GM21786 (cell line): ENCODE data around the gene RELCH.

Experiments
- ATAC-seq: cut with Tn5 transposase; IDR thresholded peaks from one replicate; pipeline ENCODE4 v1.9.1; 2021; ENCODE audit not compliant: unreplicated experiment

Gene RELCH

GRCh38 chr18:62321201-62321600 lies 134.1 kb downstream of the RELCH start:
- no peak for ATAC-seq

GRCh38 chr18:62323483-62324180 lies 136.6 kb downstream of the RELCH start:
- no peak for ATAC-seq

GRCh38 chr18:62324181-62324828 lies 137.2 kb downstream of the RELCH start:
- no peak for ATAC-seq

DNA sequence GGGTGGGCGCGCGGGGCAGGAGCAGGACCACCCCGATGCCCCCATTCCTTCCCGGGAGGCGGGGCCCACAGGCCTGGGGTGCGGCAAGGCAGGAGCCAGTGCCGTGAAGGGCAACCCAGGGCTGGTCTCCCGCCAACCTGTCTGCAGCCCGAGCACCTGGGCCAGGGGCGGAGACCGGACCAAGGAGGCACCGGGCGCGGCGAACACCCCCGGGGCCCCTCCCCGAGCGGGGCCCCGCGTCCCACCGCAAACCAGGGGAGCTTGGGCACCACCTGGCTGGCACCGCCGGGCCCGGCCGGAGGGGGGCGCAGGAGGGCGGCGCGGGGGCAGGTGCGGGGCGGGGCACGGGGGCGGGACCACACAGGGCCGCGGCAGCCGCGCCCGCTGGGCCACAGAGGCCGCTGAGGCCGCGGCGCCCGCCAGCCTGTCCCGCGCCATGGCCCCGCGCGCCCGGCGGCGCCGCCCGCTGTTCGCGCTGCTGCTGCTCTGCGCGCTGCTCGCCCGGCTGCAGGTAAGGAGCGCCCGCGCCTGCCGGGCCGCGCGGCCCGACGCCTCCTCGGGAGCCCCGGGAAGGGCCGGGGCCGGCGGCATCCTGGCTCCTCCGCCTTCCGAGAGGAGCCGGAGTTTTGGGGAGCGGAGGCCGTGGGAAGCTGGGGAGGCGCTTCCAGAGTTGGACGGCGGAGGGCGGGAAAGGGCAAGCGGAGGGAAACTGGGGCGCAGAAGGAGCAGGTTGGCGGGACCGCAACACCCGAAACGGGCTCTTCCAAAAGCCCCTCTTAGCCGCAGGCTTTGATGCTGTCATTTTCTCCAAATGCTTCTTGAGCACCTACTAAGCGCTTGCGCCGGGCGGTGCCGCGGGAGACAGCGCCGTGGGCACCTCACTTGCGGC lies 138.1 kb downstream of the RELCH start, which contains the start of gene TNFRSF11A:
Gene TNFRSF11A, plus strand, starts transcription at position 394 of the 889 bp plus-strand sequence. Its CDS starts 43 bp downstream, at position 437.
- ATAC-seq = peak; percentile 54

- ATAC-seq = no peak
These were observed 139.0 kb downstream of the RELCH start for GRCh38 chr18:62325806-62326645.

- no peak for ATAC-seq
These were observed 139.7 kb downstream of the RELCH start for GRCh38 chr18:62326646-62327348.

- no peak for ATAC-seq
These were observed 140.9 kb downstream of the RELCH start for GRCh38 chr18:62327977-62328376.

DNA sequence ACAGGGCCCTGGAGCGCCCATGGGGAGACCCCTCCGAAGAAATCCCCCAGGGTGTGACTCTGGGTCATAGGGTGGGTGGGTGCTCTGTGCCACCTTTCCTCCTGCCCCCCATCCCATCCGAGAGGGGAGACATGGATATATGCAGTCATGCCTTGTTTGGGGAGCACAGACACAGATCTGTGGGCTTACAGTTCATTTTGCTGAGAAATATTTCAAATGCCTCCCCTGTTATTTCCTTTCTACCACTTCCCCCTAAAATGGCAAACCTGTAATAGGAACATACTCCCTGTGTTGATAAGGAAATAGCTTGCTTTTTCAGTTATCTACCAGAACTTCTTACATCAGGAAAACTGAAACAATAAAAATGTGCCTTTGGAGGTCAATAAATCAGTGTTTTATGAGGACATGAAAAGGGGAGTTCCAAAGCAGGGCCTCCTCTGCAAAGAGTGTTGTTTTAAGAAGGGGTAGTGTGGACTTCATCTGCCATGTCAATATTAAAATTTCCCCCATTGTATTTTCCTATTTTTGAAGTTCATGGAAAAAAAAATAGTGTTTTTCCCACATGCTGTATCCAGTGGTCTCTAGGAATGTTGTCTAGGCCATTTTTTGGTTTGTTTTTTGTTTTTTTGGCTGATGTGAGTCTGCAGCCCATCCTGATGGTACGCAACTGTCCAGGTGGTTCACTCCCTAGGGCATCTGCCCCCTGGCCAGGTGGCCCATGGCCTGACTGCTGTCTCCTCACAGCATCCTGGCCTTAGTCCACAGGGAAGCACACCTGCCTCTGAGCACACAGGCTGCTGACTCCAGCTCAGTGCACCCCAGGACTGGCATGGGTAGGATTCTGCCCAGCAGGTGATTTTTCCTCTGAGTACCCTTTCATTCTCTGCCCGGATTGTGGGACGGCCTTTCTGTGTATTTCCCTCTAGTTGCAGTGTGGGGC lies 141.8 kb downstream of the RELCH start:
- no peak for ATAC-seq

- no peak for ATAC-seq
These were observed 142.8 kb downstream of the RELCH start for GRCh38 chr18:62329691-62330454.

- ATAC-seq = no peak
These were observed 143.6 kb downstream of the RELCH start for GRCh38 chr18:62330650-62331049.

DNA sequence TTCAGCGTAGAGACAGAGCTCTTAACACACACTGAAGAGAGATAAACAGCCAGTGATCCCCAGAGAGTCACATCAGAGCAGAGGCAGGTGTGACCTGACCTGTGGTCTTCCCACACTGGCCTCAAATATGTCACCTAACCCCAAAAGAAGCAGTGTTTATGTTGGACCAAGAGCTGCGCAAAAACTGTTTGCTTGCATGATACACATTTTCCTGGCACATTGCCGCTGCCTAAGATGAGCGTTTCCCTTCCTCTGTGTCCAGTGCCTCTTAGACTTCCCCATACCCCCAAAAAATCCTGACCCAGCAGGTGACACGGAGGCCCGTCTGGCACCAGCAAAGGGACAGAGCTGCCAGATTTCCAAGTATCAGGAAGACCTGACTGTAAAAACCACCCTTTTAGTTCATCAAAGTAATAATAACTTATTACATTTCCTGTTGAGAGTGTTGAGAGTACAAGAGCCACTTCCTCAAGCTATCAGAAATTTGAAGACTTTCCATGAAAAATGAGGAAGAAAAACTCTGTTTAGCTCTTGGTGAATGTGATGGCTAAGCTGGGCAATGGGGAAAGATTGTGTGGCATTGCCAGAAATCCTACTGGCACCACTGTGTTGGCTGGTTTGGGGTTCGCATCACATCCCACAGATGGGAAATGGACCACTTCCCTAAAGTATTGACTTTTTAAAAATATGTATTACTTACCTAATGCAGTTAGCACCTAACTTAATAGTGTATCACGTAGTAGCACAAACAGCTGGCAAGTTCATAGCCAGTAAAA lies 144.7 kb downstream of the RELCH start:
- no peak for ATAC-seq

- ATAC-seq = no peak
These were observed 145.4 kb downstream of the RELCH start for GRCh38 chr18:62332431-62332830.

- ATAC-seq = no peak
These were observed 146.1 kb downstream of the RELCH start for GRCh38 chr18:62332964-62333695.

GRCh38 chr18:62334120-62334519 lies 147.1 kb downstream of the RELCH start:
- no peak for ATAC-seq

DNA sequence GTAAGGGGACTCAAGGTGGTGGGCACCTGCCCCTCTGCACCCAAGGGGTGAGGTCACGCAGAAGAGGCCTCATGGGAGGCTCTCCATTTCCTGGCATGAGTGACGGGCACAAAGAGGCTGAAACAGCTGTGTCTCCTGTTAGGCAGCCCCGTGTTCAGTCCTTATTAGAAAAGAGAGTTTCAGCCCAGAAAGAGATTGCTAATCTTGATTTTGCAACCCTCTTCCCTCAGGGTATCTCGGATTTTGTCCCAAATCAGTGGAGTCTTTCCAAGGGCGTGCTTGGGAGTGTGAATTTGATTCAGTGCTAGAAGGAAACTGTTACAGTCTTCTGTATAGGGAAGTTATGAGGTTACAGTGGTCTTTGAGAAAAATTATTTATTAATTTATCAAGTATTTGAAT lies 148.4 kb downstream of the RELCH start:
- ATAC-seq = no peak

DNA sequence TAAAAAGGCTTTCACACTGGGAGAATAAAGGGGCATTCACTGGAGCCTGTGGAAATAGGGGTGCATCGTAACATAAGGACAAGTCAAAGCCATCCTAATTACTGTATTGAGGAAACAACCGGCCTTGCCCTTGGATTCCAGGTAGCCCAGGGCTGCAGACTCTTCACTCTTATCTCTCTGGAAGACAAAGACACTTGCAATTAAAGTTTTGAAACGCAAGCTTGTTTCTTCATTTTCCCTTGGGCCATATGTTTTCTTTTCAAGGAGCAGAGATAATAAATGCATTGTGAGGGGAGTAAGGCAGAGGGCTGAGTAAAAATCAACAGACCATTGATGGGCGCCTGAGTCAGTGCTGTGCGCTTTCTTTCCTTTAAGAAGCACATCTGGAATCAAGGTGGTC lies 149.6 kb downstream of the RELCH start:
- ATAC-seq = no peak

DNA sequence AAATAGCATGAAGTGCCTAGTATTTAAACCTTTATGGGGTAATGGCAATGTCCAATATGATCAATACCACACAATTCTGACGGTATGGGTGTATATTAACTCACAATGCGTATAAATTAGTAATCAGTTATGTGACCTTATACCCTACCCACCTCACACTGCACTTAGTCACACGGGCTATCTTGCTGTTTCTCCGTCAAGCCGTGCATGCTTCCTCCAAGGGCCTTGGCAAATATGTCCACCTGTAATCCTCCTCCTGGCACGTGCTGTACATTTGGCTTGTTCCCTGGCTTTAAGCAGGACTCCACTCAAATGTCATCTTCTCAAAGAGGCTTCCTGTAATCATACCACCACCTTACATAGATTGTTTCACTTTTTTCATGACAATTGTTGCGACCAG lies 150.3 kb downstream of the RELCH start:
- no peak for ATAC-seq
